ENCODE measurements around the gene ENC1. TPM values are rescaled to one million over a fixed set of nuclear protein-coding genes. Genes with fewer than 3 reads are reported as not detected.

The ENC1 gene
- total and polyA plus RNA-seq, 10 of the 15 experiments (the other 5 are each of a cell fraction or from before 2014, with no cell fraction given), result 8.2 to 55.5 (median 32.1) TPM

GRCh38 chr5:74664551-74664950 is 24.0 kb upstream of the ENC1 start (continued):
- TF ChIP-seq NRF1 (conservative IDR thresholded peaks at IDR 0.05; ENCODE audit: low read depth, low read length), result no peak

- H3K36me3 ChIP-seq (ENCODE audit: control insufficient read depth in 2 of 2, insufficient read depth in 2 of 2, low read length in 1 of 2), result no peaks in the 10 kb centered on the region
- POLR2A ChIA-PET, result no interaction called here
- no peak overlapping the region for H3K27ac ChIP-seq (ENCODE audit: control insufficient read depth, insufficient read depth)
- no peak overlapping the region for H3K4me2 ChIP-seq (ENCODE audit: control insufficient read depth, insufficient read depth)
- no peaks in the 10 kb centered on the region for H3K79me2 ChIP-seq (ENCODE audit: control insufficient read depth, insufficient read depth, low read length)
- RAD21 ChIA-PET (ENCODE audit: unreplicated experiment), result no interaction called here
- CTCF ChIA-PET, result interaction anchor here (4.0 kb wide), 1 partner anchor 11 kb away, joined by 10 read pairs; no protein-coding TSS in a partner anchor
- H4K20me1 ChIP-seq (ENCODE audit: control insufficient read depth, insufficient read depth), result no peaks in the 10 kb centered on the region
- no peak overlapping the region for H2AFZ ChIP-seq (ENCODE audit: control insufficient read depth, low read depth, low read length)
- no peaks in the 10 kb centered on the region for H3K9me3 ChIP-seq (replicated peaks; ENCODE audit: control insufficient read depth, insufficient read depth, low read length)
- H3K4me1 ChIP-seq (ENCODE audit: control insufficient read depth, insufficient read depth, low read length), result no peaks in the 10 kb centered on the region
- in situ Hi-C loops (cut with MboI), result no loop called here
- intact Hi-C loops (cut with micrococcal nuclease; ENCODE audit: unreplicated experiment), result no loop called here
- no peak for FAIRE-seq
- no peak overlapping the region for H3K4me3 ChIP-seq
- ATAC-seq, result no peak
- peaks cover 0 to 2% of the 10 kb centered on the region in 2 experiments; a peak in 3 of 4 replicates for H3K27me3 ChIP-seq (replicated peaks in 1 of 2; ENCODE audit: control insufficient read depth in 2 of 2, insufficient read depth in 2 of 2, low read length in 1 of 2)
- no peak overlapping the region for H3K9ac ChIP-seq (ENCODE audit: control insufficient read depth, insufficient read depth, low read length)
- SMC1A ChIA-PET (ENCODE audit: uncharacterized antibody, unreplicated experiment), result interaction anchor here (1.8 kb wide), 1 partner anchor 759 kb away, joined by 6 read pairs; no protein-coding TSS in a partner anchor
- WGBS (ENCODE audit: insufficient coverage, insufficient replicate concordance, low lambda C conversion rate, missing lambda C conversion rate), result 52% methylated on average over 5 of the region's 5 CpGs
- no TSS peak for BruUV-seq (replicated peaks)
- DNase-seq (ENCODE audit: low read depth, low spot score), result no peak
- TF ChIP-seq ZNF274 (IDR thresholded peaks at IDR 0.05; ENCODE audit: insufficient read depth, insufficient read length), result no peak
- no peak for TF ChIP-seq ATF7 (IDR thresholded peaks at IDR 0.05; ENCODE audit: low read depth)
- TF ChIP-seq ATF2 (IDR thresholded peaks at IDR 0.05; ENCODE audit: low read length), result no peak
- TF ChIP-seq RB1 (IDR thresholded peaks at IDR 0.05; ENCODE audit: borderline replicate concordance), result no peak
- TF ChIP-seq SIN3A (IDR thresholded peaks at IDR 0.05; ENCODE audit: low read depth, low read length), result no peak
- TF ChIP-seq MYC (IDR thresholded peaks at IDR 0.05; ENCODE audit: insufficient read depth, insufficient read length, insufficient replicate concordance, low read length, severe bottlenecking), result no peak
- no peak for TF ChIP-seq NFIC (IDR thresholded peaks at IDR 0.05; ENCODE audit: low read depth, low read length)
- no peak for TF ChIP-seq SMC3 (IDR thresholded peaks at IDR 0.05; ENCODE audit: borderline replicate concordance, low read length)
- TF ChIP-seq USF2 (IDR thresholded peaks at IDR 0.05; ENCODE audit: borderline replicate concordance, low read depth, low read length), result no peak
- TF ChIP-seq TCF3 (IDR thresholded peaks at IDR 0.05; ENCODE audit: borderline replicate concordance, insufficient read depth, low read depth, low read length), result no peak
- no peak for TF ChIP-seq RELA (IDR thresholded peaks at IDR 0.05; ENCODE audit: borderline replicate concordance, partially characterized antibody)
- TF ChIP-seq EZH2 (IDR thresholded peaks at IDR 0.05; ENCODE audit: borderline replicate concordance, control insufficient read depth, low read depth, low read length), result no peak
- TF ChIP-seq ZSCAN29 (IDR thresholded peaks at IDR 0.05), result no peak
- no peak for TF ChIP-seq CBFB (IDR thresholded peaks at IDR 0.05; ENCODE audit: low read depth)
- TF ChIP-seq POLR2A (IDR thresholded peaks at IDR 0.05; ENCODE audit: low read depth, low read length), result no peak
- TF ChIP-seq E2F8 (IDR thresholded peaks at IDR 0.05; ENCODE audit: low read depth, partially characterized antibody), result no peak
- TF ChIP-seq BCL3 (IDR thresholded peaks at IDR 0.05; ENCODE audit: borderline replicate concordance, insufficient read depth, low read depth, low read length, poor library complexity, severe bottlenecking), result no peak
Measured at GRCh38 chr5:74660873-74661272, 20.3 kb upstream of the ENC1 start.

Data from GM12878 (cell line).